NCI-H460 (cell line): ENCODE measurements around the gene AIFM3. TPM values are rescaled to one million over a fixed set of nuclear protein-coding genes. Genes with fewer than 3 reads are reported as not detected.
"Not testable (repeated sequence)": the region's sequence is repeated elsewhere in the genome, so short reads cannot be mapped to it uniquely, and the experiment has no call there.

Experiments
- DNase-seq: peaks from one replicate; pipeline ENCODE4 v3.0.0-alpha.2; 2016; ENCODE audit warnings: low read depth; ENCODE audit errors: extremely low read depth
- total RNA-seq: library from RNA; depleted of rRNA; stranded (reverse); fragments of >200 nt; shearing (Covaris generic); gene quantifications from 2 replicates; pipeline ENCODE4 v1.2.3, GENCODE V29; 2014

Gene AIFM3
- total RNA-seq, 1 experiment from 2014 or later = 1.4 TPM

- no peak for DNase-seq
Measured at GRCh38 chr22:20999350-21000206, 32.5 kb downstream of the AIFM3 start.

GRCh38 chr22:21000207-21000986 lies 33.3 kb downstream of the AIFM3 start:
- DNase-seq = no peak

DNA sequence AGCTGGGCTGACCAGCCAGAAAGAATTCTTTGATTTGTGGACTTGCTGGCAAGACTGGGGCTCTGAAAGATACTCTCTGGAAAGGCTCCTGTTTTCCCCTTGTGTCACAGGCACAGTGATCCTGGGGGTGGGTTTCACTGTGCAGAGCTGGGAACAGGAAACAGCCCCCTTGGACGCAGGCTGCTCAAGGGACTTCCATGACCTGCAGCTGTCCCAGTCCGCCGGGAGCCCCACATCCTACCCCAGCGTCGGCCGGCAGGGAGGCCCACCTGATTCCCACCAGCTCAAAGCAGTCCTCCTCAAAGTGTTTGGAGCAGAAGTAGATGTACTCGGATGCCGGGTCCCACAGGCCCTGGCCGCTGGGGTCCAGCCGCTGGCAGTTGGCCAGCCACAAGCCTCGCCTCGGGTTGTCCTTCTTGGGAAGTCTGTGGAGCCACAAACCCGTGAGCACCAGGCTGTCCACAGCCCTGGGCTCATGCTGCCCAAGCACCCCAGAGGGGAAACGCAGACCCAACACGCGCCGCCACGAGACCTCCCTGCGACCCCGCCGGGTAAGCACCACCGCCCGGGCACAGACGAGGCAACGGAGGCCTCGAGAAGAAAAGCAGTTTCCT lies 34.0 kb downstream of the AIFM3 start:
- no peak for DNase-seq

GRCh38 chr22:21001601-21002325 lies 34.7 kb downstream of the AIFM3 start, which contains the start of gene THAP7:
THAP7 (minus strand) TSS chr22:21002118; CDS start chr22:21001911, 207 bp downstream.
- peak; percentile 87 for DNase-seq

GRCh38 chr22:21003782-21004181 lies 36.7 kb downstream of the AIFM3 start:
- no peak for DNase-seq

GRCh38 chr22:21009208-21009607 lies 42.2 kb downstream of the AIFM3 start:
- DNase-seq = not testable (repeated sequence)

- DNase-seq = no peak
Measured at GRCh38 chr22:21009638-21010425, 42.8 kb downstream of the AIFM3 start.

DNA sequence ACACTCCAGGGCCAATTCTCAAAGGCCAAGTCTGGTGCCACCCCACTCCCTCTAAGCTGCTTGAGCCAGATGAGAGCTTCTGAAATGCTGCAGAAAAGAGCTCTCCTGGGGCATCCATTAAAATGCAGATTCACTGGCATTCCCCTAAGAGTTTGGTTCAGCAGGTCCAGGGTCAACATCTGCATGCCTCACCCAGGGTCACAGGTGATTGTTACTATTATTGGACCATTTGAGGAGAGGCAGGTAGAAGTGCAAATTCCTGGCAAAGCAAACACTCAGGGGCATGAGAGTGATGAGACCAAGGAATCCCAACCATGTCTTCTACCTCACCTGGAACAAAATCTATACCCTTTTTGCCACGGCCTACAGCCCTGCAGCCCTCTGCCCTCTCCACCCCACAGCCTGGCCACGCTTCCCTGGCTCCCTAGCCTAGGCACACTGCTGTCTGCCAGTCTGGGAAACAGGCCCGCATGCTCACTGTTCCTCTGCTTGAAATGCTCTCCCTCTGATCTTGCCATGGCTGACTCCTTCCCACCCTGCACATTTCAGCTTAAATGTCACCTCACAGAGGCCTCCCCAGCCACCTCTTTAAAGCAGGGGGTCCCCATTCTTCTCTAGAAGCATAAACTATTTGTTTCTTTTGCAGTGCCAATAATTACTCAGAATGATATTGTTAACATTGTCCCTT lies 43.5 kb downstream of the AIFM3 start:
- no peak for DNase-seq

DNA sequence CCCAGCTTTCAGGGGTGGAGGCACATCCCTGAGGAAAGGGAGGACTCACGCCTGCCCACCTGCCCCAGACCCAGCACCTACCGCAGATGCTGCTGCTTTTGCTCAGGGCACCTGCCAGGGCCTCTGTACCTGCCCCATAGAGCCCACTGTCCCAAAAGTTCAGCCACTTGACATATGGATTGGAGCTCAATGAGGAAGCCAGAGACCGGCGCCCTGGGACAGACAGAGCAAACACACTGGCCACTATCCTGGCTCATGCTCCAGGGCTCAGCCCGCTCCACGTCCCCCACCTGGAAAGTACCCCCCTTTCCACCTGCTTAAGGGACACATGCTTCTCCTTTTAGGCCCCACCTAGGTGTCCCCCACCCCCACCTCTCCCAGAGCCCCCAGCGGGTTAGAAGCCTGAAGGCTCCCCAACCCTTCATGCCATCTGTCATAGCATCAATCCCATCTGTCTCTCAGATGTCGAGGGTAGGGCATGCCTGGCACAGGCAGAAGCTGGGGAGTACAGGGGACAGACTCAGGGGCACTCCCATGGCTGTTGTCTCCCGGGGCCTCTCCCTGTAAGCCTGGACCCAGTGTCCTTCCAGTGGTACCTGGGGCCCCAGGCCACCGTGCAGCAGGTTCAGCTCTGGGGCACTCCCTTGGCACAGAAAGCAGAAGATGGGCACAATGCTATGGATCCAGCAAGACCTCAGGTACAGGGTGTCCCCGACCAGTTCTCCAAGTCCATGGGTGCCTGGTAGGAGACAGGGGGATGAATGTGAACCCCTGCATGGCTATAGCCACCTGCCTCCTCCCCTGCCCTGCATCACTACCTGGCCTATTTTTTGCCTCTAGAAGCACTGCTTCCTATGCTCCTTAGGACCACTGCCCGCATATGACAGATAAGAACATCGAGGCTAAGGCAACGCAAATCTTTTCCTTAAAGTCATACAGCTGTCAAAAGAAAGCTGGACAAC lies 45.7 kb downstream of the AIFM3 start:
- no peak for DNase-seq

GRCh38 chr22:21013657-21014201 lies 46.7 kb downstream of the AIFM3 start:
- no peak for DNase-seq

GRCh38 chr22:21014202-21014725 lies 47.2 kb downstream of the AIFM3 start:
- peak; percentile 76 for DNase-seq

DNA sequence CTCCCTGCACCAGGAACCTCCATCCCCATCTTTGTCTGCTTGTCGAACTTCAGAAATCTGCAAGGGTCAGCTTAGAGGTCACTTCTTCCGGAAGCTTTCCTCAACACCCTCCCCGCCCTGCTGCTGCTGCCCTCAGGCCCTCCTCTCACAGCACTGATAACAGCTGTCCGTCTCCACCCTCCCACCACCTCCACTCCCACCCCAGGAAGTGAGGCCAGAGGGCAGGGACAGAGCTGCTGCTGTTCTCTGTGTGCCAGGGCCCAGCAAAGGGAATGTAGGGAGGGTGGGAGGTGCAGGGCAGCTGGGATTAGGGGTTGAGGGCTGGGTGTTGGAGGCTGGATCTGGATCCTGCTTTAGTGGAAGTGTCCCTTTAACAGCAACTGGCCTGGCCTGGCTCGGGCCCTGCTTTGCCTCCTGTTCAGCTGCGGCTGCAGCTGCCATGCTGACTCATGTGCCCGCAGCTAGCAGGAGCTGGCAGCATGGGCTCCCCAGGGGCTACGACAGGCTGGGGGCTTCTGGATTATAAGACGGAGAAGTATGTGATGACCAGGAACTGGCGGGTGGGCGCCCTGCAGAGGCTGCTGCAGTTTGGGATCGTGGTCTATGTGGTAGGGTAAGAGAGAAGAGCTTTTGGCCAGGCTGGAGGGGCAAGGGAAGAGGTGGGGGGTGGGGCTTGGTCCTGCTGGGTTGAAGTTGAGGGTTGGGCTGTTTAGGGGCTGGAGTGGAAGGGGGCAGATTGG lies 47.8 kb downstream of the AIFM3 start, which contains the start of gene P2RX6:
P2RX6 (plus strand) TSS at position 440 of the 740 bp plus-strand sequence; CDS start at position 450, 10 bp downstream.
- peak; percentile 56 for DNase-seq

DNA sequence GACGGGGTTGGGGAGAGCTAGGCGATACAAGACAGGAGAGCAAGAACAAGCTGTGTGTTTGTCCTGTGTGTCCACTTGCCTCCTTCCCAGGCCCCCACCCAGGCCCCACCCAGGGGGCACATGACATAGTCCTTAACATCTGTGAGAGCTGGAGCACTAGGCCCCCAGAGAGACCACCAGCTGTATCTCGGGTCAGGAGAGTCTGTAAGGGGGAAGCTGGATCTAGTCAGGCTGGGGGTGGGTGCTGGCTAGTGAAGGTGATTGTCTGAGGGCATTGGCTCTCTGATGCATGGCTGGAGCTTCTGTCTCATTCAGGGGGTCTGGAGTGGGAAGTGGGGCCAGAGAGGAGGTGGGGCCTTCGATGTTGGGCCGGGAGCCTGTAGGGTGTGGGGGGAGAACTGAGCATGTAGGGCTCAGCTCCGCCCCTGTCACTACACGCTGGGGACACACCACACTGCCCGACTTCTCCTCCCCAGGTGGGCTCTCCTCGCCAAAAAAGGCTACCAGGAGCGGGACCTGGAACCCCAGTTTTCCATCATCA lies 48.5 kb downstream of the AIFM3 start:
- DNase-seq = no peak

DNA sequence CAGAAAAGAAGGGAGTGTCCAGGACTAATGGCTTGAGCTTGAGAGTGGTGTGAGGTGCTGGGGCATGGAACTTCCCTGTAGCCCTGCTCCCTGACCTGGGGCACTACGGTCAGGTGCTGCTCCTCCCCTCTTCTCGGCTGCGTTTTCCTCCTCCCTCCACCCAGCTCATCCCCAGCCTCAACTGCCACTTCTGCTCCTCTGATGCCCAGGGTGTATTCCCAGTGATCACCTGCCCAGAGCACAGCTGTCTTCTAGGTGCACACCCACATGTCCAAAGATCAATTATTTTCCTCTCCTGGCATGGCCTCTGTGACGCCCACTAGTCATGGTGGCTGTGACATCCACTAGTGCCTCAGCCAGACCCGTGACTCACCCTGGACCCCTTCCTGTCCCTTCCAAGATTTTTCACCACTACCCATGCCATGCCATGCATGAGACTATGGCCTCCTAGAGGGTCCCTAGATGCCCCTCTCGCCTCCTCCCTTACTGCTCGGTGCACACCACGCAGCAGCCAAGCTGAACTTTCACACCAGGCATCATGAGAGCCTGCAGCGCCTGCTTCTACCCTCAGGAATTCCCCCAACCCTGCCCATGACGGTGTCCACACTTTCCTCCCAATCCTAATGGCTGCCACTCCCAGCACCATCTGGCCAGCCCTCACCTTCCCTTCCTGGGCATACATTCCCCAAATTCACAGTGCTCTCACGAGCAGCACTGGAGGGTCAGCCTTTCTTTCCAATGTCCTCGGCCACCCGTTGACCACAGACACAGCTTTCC lies 49.8 kb downstream of the AIFM3 start:
- DNase-seq = no peak

- no peak for DNase-seq
Measured at GRCh38 chr22:21018314-21018713, 51.3 kb downstream of the AIFM3 start.
